GM12878 (cell line): ENCODE results near the gene EZH2. TPM values are rescaled to one million over a fixed set of nuclear protein-coding genes. Genes with fewer than 3 reads are reported as not detected.
A peak's percentile ranks its signal among the peaks of the same experiment; 100 is the strongest.

Experiments used
- BCL11A ChIP-seq: IDR thresholded peaks from 2 replicates; pipeline ENCODE4 v1.6.1; 2011; ENCODE audit warnings: low read depth, low read length
- CBX3 ChIP-seq: fragments of 200-600 bp; sonication (generic); IDR thresholded peaks from 2 replicates; pipeline ENCODE4 v1.6.1; 2016; ENCODE audit warnings: low read depth, borderline replicate concordance
- CBX5 ChIP-seq: sonication (generic); IDR thresholded peaks from 2 replicates; pipeline ENCODE4 v1.6.1; 2016; ENCODE audit warnings: low read depth, moderate library complexity, mild to moderate bottlenecking, inconsistent platforms
- CHD2 ChIP-seq: IDR thresholded peaks from 2 replicates; pipeline ENCODE4 v1.6.1; 2011; ENCODE audit warnings: low read depth, low read length, improper control_type of control experiment, borderline replicate concordance
- CHD4 ChIP-seq: fragments of 200-600 bp; sonication (generic); IDR thresholded peaks from 2 replicates; pipeline ENCODE4 v1.6.1; 2016; ENCODE audit warnings: mild to moderate bottlenecking
- CREM ChIP-seq: IDR thresholded peaks from 2 replicates; pipeline ENCODE4 v1.6.1; 2014; ENCODE audit warnings: antibody characterized with exemption, low read depth
- EGR1 ChIP-seq, 2 experiments: IDR thresholded peaks; 1 replicate in 1 of 2; 2 replicates in 1 of 2; pipeline ENCODE4 v1.6.1; 2011 to 2012; ENCODE audit warnings: low read depth in 2 of 2, low read length in 2 of 2, borderline replicate concordance in 1 of 2, mild to moderate bottlenecking in 1 of 2, moderate library complexity in 1 of 2
- FOXK2 ChIP-seq: fragments of 450-650 bp; IDR thresholded peaks from 2 replicates; pipeline ENCODE4 v1.6.1; 2017; ENCODE audit warnings: mild to moderate bottlenecking, moderate library complexity
- GABPA ChIP-seq: IDR thresholded peaks from 2 replicates; pipeline ENCODE4 v1.6.1; 2014; ENCODE audit warnings: antibody characterized with exemption, low read depth, mild to moderate bottlenecking, inconsistent platforms
- HCFC1 ChIP-seq: fragments of 150-350 bp; IDR thresholded peaks from 2 replicates; pipeline ENCODE4 v1.6.1; 2014; ENCODE audit warnings: low read length
- HDAC2 ChIP-seq: fragments of 200-600 bp; sonication (generic); IDR thresholded peaks from 2 replicates; pipeline ENCODE4 v1.6.1; 2017
- LARP7 ChIP-seq: fragments of 450-650 bp; IDR thresholded peaks from 2 replicates; pipeline ENCODE4 v1.6.1; 2017; ENCODE audit warnings: mild to moderate bottlenecking
- MEF2B ChIP-seq: fragments of 450-650 bp; IDR thresholded peaks from 2 replicates; pipeline ENCODE4 v1.6.1; 2018; ENCODE audit warnings: mild to moderate bottlenecking, moderate library complexity; ENCODE audit not compliant: partially characterized antibody, poor library complexity, severe bottlenecking
- MTA3 ChIP-seq: IDR thresholded peaks from 2 replicates; pipeline ENCODE4 v1.6.1; 2012; ENCODE audit warnings: low read length, inconsistent platforms, borderline replicate concordance
- NBN ChIP-seq: fragments of 450-650 bp; IDR thresholded peaks from 2 replicates; pipeline ENCODE4 v1.6.1; 2016
- NR2F1 ChIP-seq: fragments of 450-650 bp; conservative IDR thresholded peaks from 2 replicates; pipeline ENCODE4 v1.6.1; 2017; ENCODE audit warnings: mild to moderate bottlenecking
- POU2F2 ChIP-seq: IDR thresholded peaks from 3 replicates; pipeline ENCODE4 v1.6.1; 2011; ENCODE audit warnings: low read depth, mild to moderate bottlenecking, low read length, borderline replicate concordance
- PRDM15 ChIP-seq: fragments of 450-650 bp; formaldehyde crosslinking; IDR thresholded peaks from 2 replicates; pipeline ENCODE4 v1.4.0; 2020; ENCODE audit warnings: mild to moderate bottlenecking, moderate library complexity
- TAF1 ChIP-seq: IDR thresholded peaks from 2 replicates; pipeline ENCODE4 v1.6.1; 2011; ENCODE audit warnings: mild to moderate bottlenecking, low read depth, low read length, borderline replicate concordance
- TCF7 ChIP-seq: IDR thresholded peaks from 2 replicates; pipeline ENCODE4 v1.6.1; 2014; ENCODE audit warnings: antibody characterized with exemption, borderline replicate concordance
- ZBTB33 ChIP-seq: fragments of 450-650 bp; IDR thresholded peaks from 2 replicates; pipeline ENCODE4 v1.6.1; 2017; ENCODE audit warnings: mild to moderate bottlenecking
- ZBTB40 ChIP-seq: fragments of 450-650 bp; IDR thresholded peaks from 2 replicates; pipeline ENCODE4 v1.6.1; 2016; ENCODE audit warnings: mild to moderate bottlenecking, moderate library complexity, borderline replicate concordance
- ZNF24 ChIP-seq: fragments of 450-650 bp; IDR thresholded peaks from 2 replicates; pipeline ENCODE4 v1.6.1; 2017; ENCODE audit warnings: antibody characterized with exemption, mild to moderate bottlenecking
- polyA plus RNA-seq, 11 experiments: library from polyadenylated mRNA; depleted of rRNA in 4 of 11; unstranded in 6 of 11; stranded (reverse) in 5 of 11; fragments of >200 nt; fragmentation: Nextera tagmentation in 4 of 11; fragmentation: Illumina TruSeq in 1 of 11; extraction: Ambion mirVana in 4 of 11; extraction: Trizol in 1 of 11; gene quantifications; 1 replicate in 1 of 11; 2 replicates in 10 of 11; pipeline versions ENCODE4 v1.2.1 to v1.2.3, GENCODE V29; 2011 to 2016; ENCODE audit warnings: inconsistent platforms in 2 of 11, missing spikeins in 2 of 11, low read depth in 1 of 11
- total RNA-seq, 4 experiments: library from RNA; depleted of rRNA in 3 of 4; stranded (reverse); fragments of >200 nt in 3 of 4; fragmentation: Illumina TruSeq in 1 of 4; extraction: Trizol in 1 of 4; gene quantifications; 2 replicates each; pipeline versions ENCODE4 v1.2.1 to v1.2.3, GENCODE V29; 2013 to 2021

Gene EZH2
- total and polyA plus RNA-seq, 10 of the 15 experiments (the other 5 are each of a cell fraction or from before 2014, with no cell fraction given), result 19.4 to 69.6 (median 40.8) TPM

- no peak for TF ChIP-seq LARP7
- no peak for TF ChIP-seq FOXK2
- TF ChIP-seq NR2F1, result peak; percentile 87
- TF ChIP-seq CHD4, result no peak
- TF ChIP-seq POU2F2, result peak; percentile 27; the same call in 1 of the 3 replicates
- no peak for TF ChIP-seq EGR1 (IDR thresholded peaks at IDR 0.05; ENCODE audit: borderline replicate concordance in 1 of 2, low read depth in 2 of 2, low read length in 2 of 2)
- peak; percentile 52 for TF ChIP-seq MEF2B
- TF ChIP-seq CBX3, result no peak
- TF ChIP-seq TAF1, result no peak
- peak; percentile 78 for TF ChIP-seq CREM
- TF ChIP-seq ZBTB33, result no peak
- TF ChIP-seq GABPA, result peak; percentile 73
- peak; percentile 91; the same call in 1 of the 2 replicates for TF ChIP-seq MTA3
- TF ChIP-seq NBN, result no peak
- 0 out of 2 replicates have a peak, but pooled peaks have one; percentile 73 for TF ChIP-seq CBX5
- TF ChIP-seq ZBTB40, result no peak
- TF ChIP-seq HDAC2, result no peak
- TF ChIP-seq CHD2, result no peak
- TF ChIP-seq ZNF24, result no peak
- TF ChIP-seq TCF7, result peak; percentile 100
- peak; percentile 85; the same call in 1 of the 2 replicates for TF ChIP-seq BCL11A
- no peak for TF ChIP-seq PRDM15 (CRISPR knock-in tag)
- TF ChIP-seq HCFC1, result no peak
Measured at GRCh38 chr7:148912758-148913541, 28.9 kb upstream of the EZH2 start (continued).
